ENCODE measurements around the gene KANSL1. TPM values are rescaled to one million over a fixed set of nuclear protein-coding genes. Genes with fewer than 3 reads are reported as not detected.

The KANSL1 gene
- total RNA-seq, 1 experiment from 2014 or later, result 72.7 TPM

GRCh38 chr17:45984368-45984767 is 208.9 kb downstream of the KANSL1 start (continued):
- TF ChIP-seq CBFB (CRISPR knock-in tag; IDR thresholded peaks at IDR 0.05; ENCODE audit: low read depth), result no peak

- H3K36me3 Mint-ChIP-seq, result no peaks in the 10 kb centered on the region
- CTCF ChIA-PET, result interaction anchor here (1.1 to 4.0 kb wide), 2 partner anchors 12 to 61 kb away, joined by 3 to 35 read pairs; no protein-coding TSS in a partner anchor
Observed at GRCh38 chr17:45983614-45984310, 209.5 kb downstream of the KANSL1 start.

GRCh38 chr17:45982791-45983613 is 210.2 kb downstream of the KANSL1 start:
- ATAC-seq, result no peak
- Mint-ChIP-seq H3K9me3 (no peaks in the 10 kb centered on the region), H3K4me3 (no peak overlapping the region), H3K27me3 (ENCODE audit: low read depth) (no peaks in the 10 kb centered on the region), H3K36me3 (no peaks in the 10 kb centered on the region), H3K27ac (no peak overlapping the region), H3K4me1 (0 out of 2 replicates have a peak, but pooled peaks cover 3% of the 10 kb centered on the region)
- ChIA-PET POLR2A (interaction anchor here (0.6 to 0.7 kb wide), 3 partner anchors 845 to 1895 kb away, joined by 3 to 4 read pairs (median 3); no protein-coding TSS in a partner anchor), CTCF (interaction anchor here (1.1 to 4.0 kb wide), 2 partner anchors 12 to 61 kb away, joined by 3 to 35 read pairs; no protein-coding TSS in a partner anchor)
- TF ChIP-seq ATF1 (CRISPR knock-in tag; IDR thresholded peaks at IDR 0.05), result no peak
- no peak for TF ChIP-seq PRRX2 (CRISPR knock-in tag; IDR thresholded peaks at IDR 0.05)
- no peak for TF ChIP-seq HMGA2 (CRISPR knock-in tag; IDR thresholded peaks at IDR 0.05)
- TF ChIP-seq SMAD3 (CRISPR knock-in tag; IDR thresholded peaks at IDR 0.05; ENCODE audit: borderline replicate concordance), result no peak
- TF ChIP-seq EMX1 (CRISPR knock-in tag; IDR thresholded peaks at IDR 0.05), result no peak
- DNase-seq (ENCODE audit: low spot score), result no peak

More at GRCh38 chr17:45983614-45984310, 209.5 kb downstream of the KANSL1 start:
- Mint-ChIP-seq H3K4me3 (no peak overlapping the region), H3K27me3 (ENCODE audit: low read depth) (no peaks in the 10 kb centered on the region), H3K9me3 (no peaks in the 10 kb centered on the region), H3K27ac (no peak overlapping the region), H3K4me1 (0 out of 2 replicates have a peak, but pooled peaks cover 3% of the 10 kb centered on the region)
- POLR2A ChIA-PET, result no interaction called here
- no peak for TF ChIP-seq TP53 (CRISPR knock-in tag; IDR thresholded peaks at IDR 0.05)
- TF ChIP-seq NR2C2 (CRISPR knock-in tag; IDR thresholded peaks at IDR 0.05), result no peak
- no peak for TF ChIP-seq ZNF425 (CRISPR knock-in tag; conservative IDR thresholded peaks at IDR 0.05)
- TF ChIP-seq NFYB (CRISPR knock-in tag; conservative IDR thresholded peaks at IDR 0.05; ENCODE audit: low read depth), result no peak
- TF ChIP-seq ZNF671 (CRISPR knock-in tag; IDR thresholded peaks at IDR 0.05), result no peak
- no peak for DNase-seq (ENCODE audit: low spot score)
- no peak for ATAC-seq

DNA sequence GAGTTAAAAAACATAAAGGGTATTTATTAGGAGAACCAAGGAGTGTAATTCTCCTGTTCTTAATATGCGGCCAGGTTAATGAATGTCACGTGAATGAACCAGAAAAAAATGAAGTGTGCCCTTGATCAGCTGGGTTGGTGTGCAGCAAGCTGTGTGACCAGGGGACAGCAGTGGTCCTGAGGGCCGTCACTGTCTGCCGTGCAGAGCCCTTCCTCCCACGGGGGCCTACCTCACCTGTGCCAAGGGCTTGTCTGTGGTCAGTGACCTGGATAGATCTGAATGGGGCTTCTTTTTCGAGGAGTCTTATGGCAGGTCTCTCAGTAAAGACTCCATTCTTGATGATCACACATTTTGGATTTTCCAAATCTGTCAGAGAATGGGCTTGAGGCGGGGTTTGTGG is 211.9 kb downstream of the KANSL1 start:
- Mint-ChIP-seq H3K27me3 (ENCODE audit: low read depth) (no peaks in the 10 kb centered on the region), H3K27ac (no peak overlapping the region), H3K4me3 (no peak overlapping the region), H3K9me3 (no peaks in the 10 kb centered on the region), H3K36me3 (no peaks in the 10 kb centered on the region), H3K4me1 (0 out of 2 replicates have a peak, but pooled peaks cover 3% of the 10 kb centered on the region)
- DNase-seq (ENCODE audit: low spot score), result no peak
- POLR2A ChIA-PET, result no interaction called here
- CTCF ChIA-PET, result interaction anchor here (0.8 to 4.0 kb wide), 4 partner anchors 10 to 32 kb away, joined by 3 to 35 read pairs (median 8); no protein-coding TSS in a partner anchor
- no peak for ATAC-seq
- TF ChIP-seq, protein P1, sequence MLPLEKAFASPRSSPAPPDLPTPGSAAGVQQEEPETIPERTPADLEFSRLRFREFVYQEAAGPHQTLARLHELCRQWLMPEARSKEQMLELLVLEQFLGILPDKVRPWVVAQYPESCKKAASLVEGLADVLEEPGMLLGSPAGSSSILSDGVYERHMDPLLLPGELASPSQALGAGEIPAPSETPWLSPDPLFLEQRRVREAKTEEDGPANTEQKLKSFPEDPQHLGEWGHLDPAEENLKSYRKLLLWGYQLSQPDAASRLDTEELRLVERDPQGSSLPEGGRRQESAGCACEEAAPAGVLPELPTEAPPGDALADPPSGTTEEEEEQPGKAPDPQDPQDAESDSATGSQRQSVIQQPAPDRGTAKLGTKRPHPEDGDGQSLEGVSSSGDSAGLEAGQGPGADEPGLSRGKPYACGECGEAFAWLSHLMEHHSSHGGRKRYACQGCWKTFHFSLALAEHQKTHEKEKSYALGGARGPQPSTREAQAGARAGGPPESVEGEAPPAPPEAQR (CRISPR knock-in tag; IDR thresholded peaks at IDR 0.05), result no peak
- TF ChIP-seq JAZF1 (CRISPR knock-in tag; IDR thresholded peaks at IDR 0.05), result no peak
- no peak for TF ChIP-seq USF1 (CRISPR knock-in tag; IDR thresholded peaks at IDR 0.05)
- TF ChIP-seq, protein P2, sequence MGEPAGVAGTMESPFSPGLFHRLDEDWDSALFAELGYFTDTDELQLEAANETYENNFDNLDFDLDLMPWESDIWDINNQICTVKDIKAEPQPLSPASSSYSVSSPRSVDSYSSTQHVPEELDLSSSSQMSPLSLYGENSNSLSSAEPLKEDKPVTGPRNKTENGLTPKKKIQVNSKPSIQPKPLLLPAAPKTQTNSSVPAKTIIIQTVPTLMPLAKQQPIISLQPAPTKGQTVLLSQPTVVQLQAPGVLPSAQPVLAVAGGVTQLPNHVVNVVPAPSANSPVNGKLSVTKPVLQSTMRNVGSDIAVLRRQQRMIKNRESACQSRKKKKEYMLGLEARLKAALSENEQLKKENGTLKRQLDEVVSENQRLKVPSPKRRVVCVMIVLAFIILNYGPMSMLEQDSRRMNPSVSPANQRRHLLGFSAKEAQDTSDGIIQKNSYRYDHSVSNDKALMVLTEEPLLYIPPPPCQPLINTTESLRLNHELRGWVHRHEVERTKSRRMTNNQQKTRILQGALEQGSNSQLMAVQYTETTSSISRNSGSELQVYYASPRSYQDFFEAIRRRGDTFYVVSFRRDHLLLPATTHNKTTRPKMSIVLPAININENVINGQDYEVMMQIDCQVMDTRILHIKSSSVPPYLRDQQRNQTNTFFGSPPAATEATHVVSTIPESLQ (CRISPR knock-in tag; IDR thresholded peaks at IDR 0.05), result no peak
- no peak for TF ChIP-seq ZMAT4 (CRISPR knock-in tag; IDR thresholded peaks at IDR 0.05)
- TF ChIP-seq ZBTB21 (CRISPR knock-in tag; IDR thresholded peaks at IDR 0.05; ENCODE audit: borderline replicate concordance), result no peak
- TF ChIP-seq CTCF (IDR thresholded peaks at IDR 0.05), result no peak

Measured in WTC11 (cell line).